Stimulated activated CD4-positive, alpha-beta T cell treated with anti-CD3 and anti-CD28 coated beads, TNF-alpha, amount 100 ng/mL, for 1 hour (primary cell): ENCODE results near the gene SMIM34.
"Not testable (repeated sequence)": the region's sequence is repeated elsewhere in the genome, so short reads cannot be mapped to it uniquely, and the experiment has no call there.

Source experiments
- DNase-seq, 3 donors: peaks; one replicate each; pipeline ENCODE4 v3.0.0-alpha.2; 2020; ENCODE audit warnings: low read depth in 3 of 3, low spot score in 1 of 3

Gene SMIM34

DNA sequence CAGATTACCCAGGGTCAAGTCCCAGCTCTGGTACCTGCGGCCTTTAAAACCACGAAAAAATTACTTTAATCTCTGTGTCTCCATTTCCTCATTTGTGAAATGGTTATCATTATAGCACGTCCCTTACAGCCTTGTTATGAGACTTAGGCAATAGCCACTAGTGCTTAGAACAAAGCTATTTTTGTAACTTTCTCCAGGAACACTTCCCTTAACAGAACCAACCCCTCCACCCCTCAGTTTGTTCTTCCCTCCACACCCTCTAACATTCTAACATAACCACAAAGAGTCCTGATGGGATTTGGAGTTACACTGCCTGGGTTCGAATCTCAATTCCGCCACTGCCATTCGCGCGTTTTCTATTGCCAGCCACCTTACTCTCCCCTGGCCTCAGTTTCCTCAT, 49.3 kb downstream of the SMIM34 start:
- not testable (repeated sequence) for DNase-seq

- no peak for DNase-seq
Observed at GRCh38 chr21:34372321-34372720, 51.4 kb downstream of the SMIM34 start.

- DNase-seq = no peak
Observed at GRCh38 chr21:34369741-34370140, 54.0 kb downstream of the SMIM34 start.
